ENCODE results near the gene IGSF3.
"Not testable (repeated sequence)": the region's sequence is repeated elsewhere in the genome, so short reads cannot be mapped to it uniquely, and the experiment has no call there.

The IGSF3 gene

GRCh38 chr1:116658645-116659044 lies 8.9 kb downstream of the IGSF3 start:
- DNase-seq: not testable (repeated sequence)

GRCh38 chr1:116657836-116658235 lies 9.7 kb downstream of the IGSF3 start:
- not testable (repeated sequence) for DNase-seq

DNA sequence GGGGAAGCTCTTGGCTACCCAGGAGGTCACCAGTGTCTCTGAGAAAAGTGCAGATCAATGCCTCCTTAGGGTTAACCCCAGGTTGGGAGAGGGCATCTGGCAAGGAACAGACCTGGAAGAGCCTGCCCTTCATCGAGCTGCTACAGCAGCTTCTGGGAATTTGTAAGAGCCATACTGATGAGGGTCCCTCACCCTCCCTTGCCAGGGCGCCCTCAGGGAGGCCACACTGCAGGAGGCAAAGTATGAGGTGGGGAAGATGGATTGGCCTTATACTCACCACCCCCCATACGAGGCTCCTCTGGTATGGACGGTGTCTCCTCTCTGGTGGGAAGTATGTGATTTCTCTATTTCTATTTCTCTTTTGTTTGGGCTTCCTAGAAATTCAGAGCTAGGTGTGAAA lies 13.2 kb downstream of the IGSF3 start:
- no peak for DNase-seq

DNA sequence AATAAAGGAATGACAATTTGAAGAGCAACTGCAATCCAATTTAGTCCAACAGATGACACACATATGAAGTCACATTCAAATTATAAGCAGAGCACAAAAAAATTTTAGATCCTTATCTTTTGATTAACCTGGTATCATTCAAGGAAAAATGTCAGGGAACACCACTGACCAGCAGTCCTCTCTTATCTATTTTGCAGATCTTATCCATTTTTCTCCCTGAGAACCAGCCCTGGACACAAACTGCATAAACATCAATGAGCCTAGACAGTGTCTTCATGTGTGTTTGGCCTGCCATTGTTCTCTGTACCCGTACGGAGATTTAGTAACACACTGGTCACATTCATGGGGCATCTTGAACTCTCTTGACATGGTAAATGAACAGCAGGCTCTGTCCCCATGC lies 14.9 kb downstream of the IGSF3 start:
- DNase-seq: not testable (repeated sequence)

DNA sequence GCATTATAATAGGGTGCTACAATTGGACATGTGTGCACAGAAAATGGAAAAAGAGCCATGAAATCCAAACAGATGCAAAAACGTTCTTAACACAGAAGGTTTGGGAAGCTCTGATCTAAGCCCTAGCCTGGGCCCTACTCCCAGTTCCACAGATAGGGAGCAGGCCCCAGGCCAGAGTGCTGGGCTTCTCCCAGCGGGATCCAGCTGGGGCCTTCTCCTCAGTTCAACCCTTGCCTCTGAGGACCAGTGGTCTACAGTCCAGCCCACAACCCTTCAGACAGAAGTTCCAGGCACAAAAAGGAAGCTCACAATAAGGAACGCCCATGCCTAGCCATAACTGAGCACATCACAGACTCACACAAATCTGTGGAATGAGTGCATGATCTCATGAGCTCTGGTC lies 16.8 kb downstream of the IGSF3 start:
- not testable (repeated sequence) for DNase-seq

DNA sequence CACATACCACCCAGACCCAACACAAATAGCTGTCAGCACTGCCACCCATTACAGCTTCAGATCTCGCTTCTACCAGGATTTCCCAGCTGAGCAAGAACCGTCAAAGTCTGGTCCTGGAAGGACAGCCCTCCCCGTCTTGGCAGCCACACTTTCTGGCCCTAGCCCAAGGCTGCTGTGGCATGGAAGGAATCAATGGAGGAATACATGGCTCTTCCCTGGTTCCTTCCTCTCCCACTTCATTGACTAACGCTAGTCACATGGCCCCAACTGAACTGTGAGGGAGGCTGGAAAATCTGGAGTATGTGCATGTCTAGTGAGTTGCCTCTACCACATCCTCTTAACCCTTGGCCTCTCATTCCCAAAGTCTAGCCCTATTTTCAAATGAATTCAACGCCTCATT lies 18.5 kb downstream of the IGSF3 start:
- DNase-seq: not testable (repeated sequence)

GRCh38 chr1:116648325-116648724 lies 19.2 kb downstream of the IGSF3 start:
- DNase-seq: not testable (repeated sequence)

- DNase-seq: not testable (repeated sequence)
Measured at GRCh38 chr1:116647186-116647585, 20.3 kb downstream of the IGSF3 start.

DNA sequence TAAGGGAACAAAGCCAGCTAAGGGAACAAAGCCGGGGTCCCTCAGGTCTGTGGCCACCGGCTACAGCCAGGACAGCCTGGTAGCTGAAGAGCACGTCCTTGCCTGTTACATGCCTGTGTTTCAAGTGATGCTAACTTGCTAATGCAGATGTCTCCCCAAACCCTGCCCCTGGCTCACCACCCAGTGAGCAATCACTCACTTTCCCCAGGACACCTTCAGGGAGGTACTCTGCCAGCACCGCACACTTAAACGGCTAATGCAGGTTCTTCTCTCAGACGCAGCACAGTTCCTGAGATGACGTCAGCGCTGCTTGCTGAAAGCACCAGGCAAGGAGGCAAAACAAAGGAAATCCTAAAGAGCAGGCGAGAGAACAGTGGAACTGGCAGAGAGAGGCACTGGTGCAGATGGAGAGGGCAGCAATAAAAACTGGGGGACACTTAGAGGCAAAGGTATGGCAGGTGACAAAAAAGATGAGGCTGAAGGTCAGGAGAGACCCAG lies 20.8 kb downstream of the IGSF3 start:
- DNase-seq: not testable (repeated sequence)

DNA sequence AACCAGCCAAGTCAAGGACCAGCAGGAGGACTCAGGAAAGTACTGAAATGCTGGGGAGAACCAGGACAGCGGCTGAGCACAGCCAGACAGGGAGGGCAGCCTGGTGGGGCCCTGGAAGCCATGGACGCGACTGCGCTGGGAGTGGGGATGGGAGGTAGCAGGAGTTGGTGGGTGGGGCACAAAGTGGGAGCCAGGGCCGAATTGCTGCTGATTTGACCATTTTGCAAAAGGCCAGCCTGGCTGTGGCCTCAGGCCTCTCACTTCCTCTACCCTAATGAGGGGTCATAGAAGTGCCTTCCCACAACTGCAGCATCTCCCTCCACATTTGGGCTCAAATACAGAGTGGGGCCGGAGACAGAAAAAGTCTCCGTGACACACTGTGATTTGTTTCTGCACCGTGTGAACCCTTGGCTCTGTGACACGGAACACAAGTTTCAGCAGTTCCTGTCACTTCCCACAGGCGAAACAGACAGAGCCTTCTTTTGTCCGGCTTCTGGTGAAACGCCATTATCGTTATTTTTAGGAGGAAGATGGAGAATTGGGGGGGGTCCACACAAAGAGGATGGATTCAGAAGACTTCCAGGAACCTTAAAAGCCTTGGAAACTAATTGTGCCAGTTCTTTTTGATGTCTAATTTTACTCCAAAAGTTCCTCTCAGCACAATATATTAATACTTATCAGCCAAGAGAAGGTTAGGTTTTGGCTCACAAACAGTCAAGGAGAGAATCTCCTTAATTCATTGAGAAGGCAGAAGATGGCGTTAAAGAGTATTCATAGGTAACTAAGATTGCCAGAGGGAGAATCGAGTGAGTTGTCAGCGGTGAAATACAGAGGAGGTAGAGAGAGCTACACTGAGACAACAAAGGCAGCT lies 21.5 kb downstream of the IGSF3 start:
- not testable (repeated sequence) for DNase-seq

DNA sequence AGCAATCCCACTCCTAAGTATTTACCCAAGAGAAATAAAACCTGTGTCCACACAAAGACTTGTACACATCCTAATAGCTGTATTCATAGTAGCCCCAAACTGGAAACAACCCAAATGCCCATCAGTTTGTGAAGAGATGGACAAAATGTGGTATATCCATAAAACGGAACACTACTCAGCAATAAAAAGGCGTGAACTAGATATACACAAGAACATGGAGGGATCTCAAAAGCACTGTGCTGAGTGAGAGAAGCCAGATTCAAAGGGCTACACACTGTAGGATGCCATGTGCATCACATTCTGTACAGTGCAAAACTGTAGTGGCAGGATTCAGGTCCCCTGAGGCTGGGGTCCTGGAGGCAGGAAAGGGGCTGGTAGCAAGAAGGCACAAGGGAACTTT lies 22.5 kb downstream of the IGSF3 start:
- not testable (repeated sequence) for DNase-seq

- DNase-seq: not testable (repeated sequence)
Measured at GRCh38 chr1:116644096-116644495, 23.4 kb downstream of the IGSF3 start.

DNA sequence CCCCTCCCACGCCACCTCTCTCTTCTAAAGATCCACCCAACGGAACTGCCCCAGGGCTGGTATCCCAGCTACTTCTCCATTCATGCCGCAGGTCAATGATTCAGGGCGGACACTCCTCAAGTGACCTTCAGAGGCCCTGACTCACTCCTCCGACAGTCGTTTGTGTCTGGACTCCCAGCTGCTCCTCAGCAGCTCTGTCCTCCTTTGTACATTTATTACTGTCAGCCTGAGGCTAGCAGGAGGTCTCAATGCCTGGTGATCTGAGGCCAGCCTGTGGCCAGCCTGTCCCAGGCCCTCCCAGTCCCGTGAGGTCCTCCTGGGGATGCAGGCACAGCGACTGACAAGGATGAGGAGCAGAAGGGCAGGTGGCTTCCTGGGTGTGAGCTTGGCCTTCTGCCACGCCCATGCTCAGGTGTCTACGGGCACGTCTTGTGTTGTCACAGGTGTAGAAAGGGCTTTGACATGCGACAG lies 24.2 kb downstream of the IGSF3 start:
- DNase-seq: not testable (repeated sequence)

GRCh38 chr1:116642311-116643280 lies 24.9 kb downstream of the IGSF3 start:
- DNase-seq: not testable (repeated sequence)

- not testable (repeated sequence) for DNase-seq
Measured at GRCh38 chr1:116637583-116637982, 29.9 kb downstream of the IGSF3 start.

DNA sequence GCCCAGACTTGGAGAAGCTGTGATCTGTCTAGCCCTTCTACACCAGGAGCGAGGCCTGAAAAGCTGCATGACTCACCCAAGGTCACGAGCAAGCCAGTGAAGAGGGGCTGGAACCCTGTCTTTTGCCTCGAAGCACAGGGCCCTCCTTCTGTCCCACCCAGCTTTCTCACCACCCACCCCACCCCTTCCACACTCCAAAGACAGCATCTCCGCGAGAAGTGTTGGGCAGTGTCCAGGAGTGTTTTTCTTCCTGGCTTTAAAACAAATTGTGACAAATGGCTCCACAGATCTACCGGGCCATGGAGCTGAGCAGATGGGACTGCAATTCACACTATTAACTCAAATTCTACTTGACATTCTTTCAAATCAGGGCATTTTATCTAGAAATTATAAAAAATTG lies 30.9 kb downstream of the IGSF3 start:
- not testable (repeated sequence) for DNase-seq

DNA sequence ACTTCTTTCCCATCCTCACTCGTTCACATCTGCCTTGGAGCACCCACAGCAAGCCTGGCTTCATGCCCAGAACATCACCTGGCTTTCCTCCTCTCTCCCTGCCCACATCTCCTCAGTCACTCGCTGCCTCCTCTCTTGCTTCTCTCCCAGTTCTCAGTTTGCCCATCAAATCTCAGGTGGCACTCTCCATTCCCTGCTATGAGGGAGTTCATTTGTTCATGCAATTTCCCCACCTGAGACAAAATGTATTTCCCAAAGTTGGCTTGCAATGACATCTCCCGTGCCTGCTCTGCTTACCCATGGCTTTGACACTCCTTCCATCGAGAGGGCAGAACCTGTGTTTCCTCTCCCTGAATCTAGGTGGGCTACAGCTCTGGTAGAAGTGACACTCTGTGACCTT lies 33.1 kb downstream of the IGSF3 start:
- not testable (repeated sequence) for DNase-seq

- not testable (repeated sequence) for DNase-seq
Measured at GRCh38 chr1:116631996-116632925, 35.3 kb downstream of the IGSF3 start.

GRCh38 chr1:116631554-116631953 lies 36.0 kb downstream of the IGSF3 start:
- not testable (repeated sequence) for DNase-seq

DNA sequence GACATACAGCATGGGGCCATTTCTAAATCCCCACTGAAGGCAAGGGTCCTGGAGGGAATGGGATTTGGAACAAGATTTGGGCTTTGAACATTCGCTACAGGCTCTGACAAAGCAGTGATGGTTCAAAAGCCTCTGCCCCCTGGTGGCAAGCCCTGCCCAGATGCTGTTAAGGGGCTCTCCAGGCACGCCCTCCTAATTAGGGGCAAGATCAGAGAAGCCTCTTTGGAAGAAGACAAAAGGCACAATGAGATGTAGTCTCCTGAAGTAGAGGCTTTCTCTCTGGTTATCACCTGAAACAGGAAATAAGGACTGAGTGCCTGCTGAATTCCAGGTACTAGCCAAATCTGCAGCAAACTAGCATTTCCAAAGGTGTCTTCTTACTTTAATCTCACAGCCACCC lies 37.5 kb downstream of the IGSF3 start:
- DNase-seq: not testable (repeated sequence)

DNA sequence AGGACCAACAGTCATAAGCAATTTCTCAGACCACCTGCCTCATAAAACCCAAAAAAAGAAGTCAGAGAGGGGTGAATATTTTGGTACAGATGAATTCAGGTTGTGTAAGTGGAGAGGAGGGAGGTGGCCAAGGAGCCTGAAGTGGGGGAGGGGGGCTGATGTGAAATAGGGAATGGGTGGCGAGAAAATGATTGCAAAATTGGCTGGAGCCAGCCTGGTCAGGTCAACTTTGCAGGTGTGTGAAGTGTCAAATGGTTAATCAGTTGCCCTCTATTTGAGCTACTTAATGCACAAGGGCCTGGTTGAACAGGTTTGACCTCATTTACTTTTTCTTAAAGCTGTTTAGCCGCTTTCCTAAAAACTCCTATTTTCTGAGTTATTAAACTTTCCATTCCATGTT lies 38.1 kb downstream of the IGSF3 start:
- not testable (repeated sequence) for DNase-seq

GRCh38 chr1:116628448-116628847 lies 39.1 kb downstream of the IGSF3 start:
- DNase-seq: no peak
